Measurements from ENCODE around the gene RABGGTA. TPM values are rescaled to one million over a fixed set of nuclear protein-coding genes. Genes with fewer than 3 reads are reported as not detected.
A peak's percentile ranks its signal among the peaks of the same experiment; 100 is the strongest.

RABGGTA gene
- total and polyA plus RNA-seq, 12 donors = 17.4 to 37.9 (median 21.1) TPM

DNA sequence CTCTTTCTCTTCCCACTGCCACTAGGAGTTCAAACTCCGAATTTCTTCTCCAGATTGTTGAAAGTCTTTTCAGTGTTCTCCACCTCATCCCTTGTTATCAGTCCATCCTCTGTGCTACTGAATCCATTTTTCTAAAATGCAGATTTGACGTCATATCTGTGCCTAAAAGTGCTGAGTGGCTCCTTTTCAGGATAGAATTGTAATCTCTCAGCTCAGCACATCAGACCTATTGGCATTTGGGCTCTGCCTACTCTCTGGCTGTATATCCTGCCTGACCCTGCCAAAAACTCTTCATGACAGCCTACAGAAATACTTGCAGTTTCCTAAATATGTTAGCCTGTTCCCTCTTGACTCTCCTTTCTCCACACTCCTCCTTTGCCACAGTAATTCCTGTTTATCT lies 1.1 kb upstream of the RABGGTA start:
- WGBS, 2 donors = 90% methylated on average over 2 of the region's 2 CpGs
- Histone ChIP-seq H3K4me1 (peaks cover 0 to 67% (median 13%) of the 10 kb centered on the region in 9 donors), H3K4me3 (no peak overlapping the region), H3K27me3 (no peaks in the 10 kb centered on the region), H3K27ac (peak overlapping the region in 1 of 10 donors; percentile 100), H3K36me3 (peaks cover 0 to 23% (median 0%) of the 10 kb centered on the region in 9 donors), H3K9me3 (no peaks in the 10 kb centered on the region)
- DNase-seq (no peak), ATAC-seq (no peak)
- no peak for TF ChIP-seq CTCF (IDR thresholded peaks at IDR 0.05)
- intact Hi-C loops (cut with DNase I) = no loop called here

- peak overlapping the region in 9 of 10 donors; percentile 95 to 100 (median 99) for H3K27ac ChIP-seq
- no peaks in the 10 kb centered on the region for H3K27me3 ChIP-seq
- no peak for DNase-seq
- no peak for ATAC-seq
- H3K4me3 ChIP-seq = peak overlapping the region; percentile 82 to 100 (median 94)
- no peak for TF ChIP-seq CTCF (IDR thresholded peaks at IDR 0.05)
- intact Hi-C loops (cut with DNase I) = loop anchor here in 1 of 10 donors (2.0 kb wide), 1 partner anchor 29 kb away; the partner anchor contains the start of gene TINF2
- H3K4me1 ChIP-seq = peaks cover 0 to 61% (median 13%) of the 10 kb centered on the region in 9 donors
- peaks cover 0 to 30% (median 0%) of the 10 kb centered on the region in 9 donors for H3K36me3 ChIP-seq
- H3K9me3 ChIP-seq = no peaks in the 10 kb centered on the region
- 24 to 36% methylated on average over 3 of the region's 3 CpGs for WGBS, 2 donors
Measured at GRCh38 chr14:24271834-24272263, 452 bp upstream of the RABGGTA start.

GRCh38 chr14:24270537-24271133 lies 762 bp downstream of the RABGGTA start:
- peak overlapping the region; percentile 82 to 100 (median 94) for H3K4me3 ChIP-seq
- peak overlapping the region; percentile 95 to 100 (median 98) for H3K27ac ChIP-seq
- H3K4me1 ChIP-seq = peaks cover 0 to 49% (median 13%) of the 10 kb centered on the region in 9 donors
- H3K9me3 ChIP-seq = no peaks in the 10 kb centered on the region
- peaks cover 0 to 42% (median 0%) of the 10 kb centered on the region in 9 donors for H3K36me3 ChIP-seq
- intact Hi-C loops (cut with DNase I) = loop anchor here in 1 of 10 donors (2.0 kb wide), 1 partner anchor 28 kb away; the partner anchor contains the start of gene TINF2
- ATAC-seq = peak in 4 of 8 donors; percentile 0 to 18 (median 10)
- no peak for DNase-seq
- TF ChIP-seq CTCF (IDR thresholded peaks at IDR 0.05) = no peak
- H3K27me3 ChIP-seq = no peaks in the 10 kb centered on the region
- WGBS, 2 donors = 12 to 18% methylated on average over 13 of the region's 13 CpGs

DNA sequence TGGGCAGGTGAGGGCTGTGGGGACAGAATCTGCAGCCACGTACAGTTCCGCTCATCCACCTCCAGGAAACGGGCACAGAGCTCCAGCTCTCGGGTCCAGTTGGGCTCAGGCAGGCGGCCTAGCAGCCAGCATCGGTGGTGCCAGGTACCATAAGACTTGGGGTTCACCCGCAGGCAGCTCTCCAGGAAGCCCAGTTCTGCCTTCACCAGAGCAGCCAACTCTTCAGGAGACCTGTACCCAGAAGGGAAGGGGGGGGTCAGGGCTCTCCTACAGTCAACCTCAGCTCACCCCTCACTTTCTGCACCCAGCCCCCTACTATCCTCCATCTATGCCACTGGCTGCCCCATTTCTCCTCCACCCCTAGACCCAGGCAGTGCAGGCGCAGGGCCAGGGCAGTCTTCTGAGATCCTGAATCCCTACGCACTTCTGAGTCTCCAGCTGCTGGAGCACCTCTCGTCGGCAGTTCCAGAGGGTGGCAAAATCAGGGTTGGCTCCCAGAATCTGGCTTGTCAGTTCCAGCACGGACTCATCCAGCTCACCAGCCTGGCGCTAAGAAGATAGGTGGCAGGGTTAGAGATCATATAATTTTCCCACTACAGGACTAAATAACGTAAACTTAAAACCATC lies 1.4 kb downstream of the RABGGTA start:
- H3K9me3 ChIP-seq = no peaks in the 10 kb centered on the region
- 95 to 97% methylated on average over 14 of the region's 14 CpGs for WGBS, 2 donors
- DNase-seq = no peak
- no peak for TF ChIP-seq CTCF (IDR thresholded peaks at IDR 0.05)
- H3K27me3 ChIP-seq = no peaks in the 10 kb centered on the region
- no peak overlapping the region for H3K27ac ChIP-seq
- peaks cover 0 to 43% (median 13%) of the 10 kb centered on the region in 9 donors for H3K4me1 ChIP-seq
- no peak overlapping the region for H3K4me3 ChIP-seq
- ATAC-seq = no peak
- peaks cover 0 to 48% (median 0%) of the 10 kb centered on the region in 9 donors for H3K36me3 ChIP-seq
- intact Hi-C loops (cut with DNase I) = loop anchor here in 1 of 10 donors (2.0 kb wide), 1 partner anchor 27 kb away; the partner anchor contains the start of gene TINF2
